GM12875 (cell line): Measurements from ENCODE around the gene DPYSL5.

Experiments
- H3K4me3 ChIP-seq: one replicate; pipeline ENCODE4 v1.5.1; 2011; ENCODE audit warnings: low read depth, low read length, control low read depth
- CTCF ChIP-seq: IDR thresholded peaks from 2 replicates; pipeline ENCODE4 v1.5.1; 2011; ENCODE audit warnings: low read depth, mild to moderate bottlenecking, control low read depth, inconsistent platforms, low read length, moderate library complexity, borderline replicate concordance; ENCODE audit not compliant: insufficient read depth

DPYSL5 gene

GRCh38 chr2:26861610-26862224 is 13.8 kb downstream of the DPYSL5 start:
- no peak overlapping the region for H3K4me3 ChIP-seq
- no peak for TF ChIP-seq CTCF

- TF ChIP-seq CTCF, result no peak
Observed at GRCh38 chr2:26864226-26864625, 16.3 kb downstream of the DPYSL5 start.

GRCh38 chr2:26864646-26865045 is 16.7 kb downstream of the DPYSL5 start:
- no peak for TF ChIP-seq CTCF
- H3K4me3 ChIP-seq, result no peak overlapping the region

More at GRCh38 chr2:26864226-26864625, 16.3 kb downstream of the DPYSL5 start:
- H3K4me3 ChIP-seq, result no peak overlapping the region

- no peak overlapping the region for H3K4me3 ChIP-seq
- TF ChIP-seq CTCF, result no peak
Observed at GRCh38 chr2:26870585-26871095, 22.7 kb downstream of the DPYSL5 start.

GRCh38 chr2:26873286-26873983 is 25.5 kb downstream of the DPYSL5 start:
- TF ChIP-seq CTCF, result no peak

GRCh38 chr2:26874514-26874913 is 26.6 kb downstream of the DPYSL5 start:
- no peak overlapping the region for H3K4me3 ChIP-seq
- TF ChIP-seq CTCF, result no peak

More at GRCh38 chr2:26873286-26873983, 25.5 kb downstream of the DPYSL5 start:
- no peak overlapping the region for H3K4me3 ChIP-seq
